LNCaP clone FGC (cell line): Measurements from ENCODE around the gene RNF26.
A peak's percentile ranks its signal among the peaks of the same experiment; 100 is the strongest.

Experiments
- DNase-seq: peaks from one replicate; pipeline ENCODE4 v3.0.0-alpha.2; 2011; ENCODE audit warnings: low read depth
- H3K4me3 ChIP-seq: 2 replicates; pipeline ENCODE4 v1.5.1; 2011; ENCODE audit warnings: mild to moderate bottlenecking, low read depth, low read length, control low read depth
- TF ChIP-seq, protein P1 (sequence below): IDR thresholded peaks from 2 replicates; pipeline ENCODE4 v1.5.1; 2012; ENCODE audit warnings: mild to moderate bottlenecking; ENCODE audit not compliant: control insufficient read depth, insufficient read depth; ENCODE audit errors: extremely low read depth

The RNF26 gene

GRCh38 chr11:119315131-119316015 is 19.0 kb upstream of the RNF26 start:
- DNase-seq = no peak
- no peak overlapping the region; the same call in 1 of the 2 replicates for H3K4me3 ChIP-seq
- TF ChIP-seq, protein P1, sequence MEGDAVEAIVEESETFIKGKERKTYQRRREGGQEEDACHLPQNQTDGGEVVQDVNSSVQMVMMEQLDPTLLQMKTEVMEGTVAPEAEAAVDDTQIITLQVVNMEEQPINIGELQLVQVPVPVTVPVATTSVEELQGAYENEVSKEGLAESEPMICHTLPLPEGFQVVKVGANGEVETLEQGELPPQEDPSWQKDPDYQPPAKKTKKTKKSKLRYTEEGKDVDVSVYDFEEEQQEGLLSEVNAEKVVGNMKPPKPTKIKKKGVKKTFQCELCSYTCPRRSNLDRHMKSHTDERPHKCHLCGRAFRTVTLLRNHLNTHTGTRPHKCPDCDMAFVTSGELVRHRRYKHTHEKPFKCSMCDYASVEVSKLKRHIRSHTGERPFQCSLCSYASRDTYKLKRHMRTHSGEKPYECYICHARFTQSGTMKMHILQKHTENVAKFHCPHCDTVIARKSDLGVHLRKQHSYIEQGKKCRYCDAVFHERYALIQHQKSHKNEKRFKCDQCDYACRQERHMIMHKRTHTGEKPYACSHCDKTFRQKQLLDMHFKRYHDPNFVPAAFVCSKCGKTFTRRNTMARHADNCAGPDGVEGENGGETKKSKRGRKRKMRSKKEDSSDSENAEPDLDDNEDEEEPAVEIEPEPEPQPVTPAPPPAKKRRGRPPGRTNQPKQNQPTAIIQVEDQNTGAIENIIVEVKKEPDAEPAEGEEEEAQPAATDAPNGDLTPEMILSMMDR = no peak

GRCh38 chr11:119316016-119316728 is 18.2 kb upstream of the RNF26 start:
- TF ChIP-seq, protein P1 = no peak
- no peak for DNase-seq
- peak overlapping the region; percentile 32 for H3K4me3 ChIP-seq

- peak within 1 kb of the TSS; percentile 32 for H3K4me3 ChIP-seq
- TF ChIP-seq, protein P1 = no peak
- DNase-seq = no peak
These were observed 17.4 kb upstream of the RNF26 start, which contains the start of gene MCAM for GRCh38 chr11:119316729-119317591. Gene MCAM, minus strand, starts transcription at chr11:119317130. Its CDS starts 29 bp downstream, at chr11:119317101.

DNA sequence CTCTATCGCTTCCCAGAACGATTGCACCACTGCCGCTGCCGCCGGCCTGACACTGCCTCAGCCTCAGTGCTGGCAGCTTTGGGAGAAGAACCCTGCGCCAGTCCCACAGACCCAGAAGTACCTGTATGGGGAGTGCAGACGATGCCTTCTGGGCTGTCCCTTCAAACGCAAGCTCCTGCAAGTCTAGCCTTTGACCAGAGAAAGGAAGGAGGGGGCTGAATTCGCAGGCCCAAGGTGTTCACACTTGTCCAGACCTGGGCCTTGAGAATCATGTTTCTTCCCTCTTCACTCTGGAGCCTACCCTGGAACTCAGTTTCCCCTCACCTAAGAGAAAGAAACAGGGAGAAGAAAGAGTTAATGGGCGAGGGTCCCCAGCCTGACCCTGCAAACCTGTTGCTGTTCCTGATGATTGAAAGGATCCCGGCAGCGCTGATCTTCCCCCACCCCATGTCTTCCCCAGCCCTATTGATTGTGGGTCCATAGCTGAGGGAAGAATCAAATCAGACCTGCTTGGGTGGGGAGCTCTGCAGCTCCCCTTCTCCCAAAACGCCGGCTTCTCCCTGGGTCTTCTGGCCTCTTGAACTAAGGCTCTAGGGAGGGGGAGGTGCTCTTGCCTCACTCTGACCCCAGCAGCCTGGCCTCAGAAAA is 16.6 kb upstream of the RNF26 start:
- TF ChIP-seq, protein P1 = no peak
- no peak overlapping the region for H3K4me3 ChIP-seq

DNA sequence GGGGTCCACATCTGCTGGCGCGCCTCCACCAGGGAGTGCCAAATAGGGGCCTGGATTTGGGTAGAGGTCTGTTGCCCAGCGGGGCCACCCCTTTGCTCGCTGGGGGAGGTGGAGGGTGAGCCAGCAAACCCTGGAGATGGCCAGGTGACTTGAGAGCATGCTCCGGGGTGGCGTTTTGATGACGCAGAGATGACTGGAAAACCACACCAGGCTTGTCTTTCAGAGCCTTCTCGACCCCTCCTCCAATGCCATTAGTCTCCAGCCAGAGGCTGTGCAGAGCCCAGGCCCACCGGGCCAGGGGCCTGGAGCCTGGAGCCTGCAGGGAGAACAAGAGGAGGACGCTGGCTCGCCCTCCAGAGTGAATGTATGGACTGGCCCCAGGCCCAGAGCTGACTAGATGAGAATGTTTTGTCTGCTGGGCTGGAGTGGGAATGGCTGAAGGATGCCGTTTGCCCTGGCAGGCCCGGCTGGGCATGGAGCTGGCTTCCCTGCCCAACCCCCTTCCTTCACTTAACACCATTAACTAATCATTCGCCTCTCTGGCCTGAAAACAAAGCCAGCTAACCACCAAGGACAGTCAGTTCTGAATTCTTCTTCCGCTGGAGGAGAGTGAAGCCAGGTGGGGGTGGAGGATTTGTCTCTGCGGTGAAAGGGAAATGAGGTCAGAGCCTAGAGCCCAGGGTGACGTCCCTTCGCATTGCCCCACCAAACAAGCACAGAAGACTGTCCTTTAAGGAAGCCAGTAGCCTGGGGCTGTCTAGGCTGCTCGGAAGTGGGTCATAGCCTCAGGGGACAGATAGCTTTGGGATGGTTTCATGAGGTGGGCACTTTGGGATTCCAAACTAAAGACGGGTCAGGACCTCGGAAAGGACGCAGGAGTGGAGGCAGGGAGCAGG is 15.8 kb upstream of the RNF26 start:
- DNase-seq = no peak
- no peak overlapping the region for H3K4me3 ChIP-seq
- TF ChIP-seq, protein P1 = no peak

More for the DNA sequence above, 16.6 kb upstream of the RNF26 start:
- DNase-seq = no peak
